HG03095 (cell line): Measurements from ENCODE around the gene KPNA4.
"Not testable (repeated sequence)": the region's sequence is repeated elsewhere in the genome, so short reads cannot be mapped to it uniquely, and the experiment has no call there.

Experiments
- ATAC-seq: cut with Tn5 transposase; IDR thresholded peaks from one replicate; pipeline ENCODE4 v1.9.1; 2021; ENCODE audit warnings: moderate library complexity; ENCODE audit not compliant: unreplicated experiment

Gene KPNA4, protein sequence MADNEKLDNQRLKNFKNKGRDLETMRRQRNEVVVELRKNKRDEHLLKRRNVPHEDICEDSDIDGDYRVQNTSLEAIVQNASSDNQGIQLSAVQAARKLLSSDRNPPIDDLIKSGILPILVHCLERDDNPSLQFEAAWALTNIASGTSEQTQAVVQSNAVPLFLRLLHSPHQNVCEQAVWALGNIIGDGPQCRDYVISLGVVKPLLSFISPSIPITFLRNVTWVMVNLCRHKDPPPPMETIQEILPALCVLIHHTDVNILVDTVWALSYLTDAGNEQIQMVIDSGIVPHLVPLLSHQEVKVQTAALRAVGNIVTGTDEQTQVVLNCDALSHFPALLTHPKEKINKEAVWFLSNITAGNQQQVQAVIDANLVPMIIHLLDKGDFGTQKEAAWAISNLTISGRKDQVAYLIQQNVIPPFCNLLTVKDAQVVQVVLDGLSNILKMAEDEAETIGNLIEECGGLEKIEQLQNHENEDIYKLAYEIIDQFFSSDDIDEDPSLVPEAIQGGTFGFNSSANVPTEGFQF

GRCh38 chr3:160565442-160566403, at the start of gene KPNA4:
Gene KPNA4, minus strand, starts transcription at chr3:160565571. Its CDS starts 289 bp downstream, at chr3:160565282.
- ATAC-seq = peak; percentile 91

- no peak for ATAC-seq
Measured at GRCh38 chr3:160613661-160614060, 48.3 kb upstream of the KPNA4 start.

- no peak for ATAC-seq
Measured at GRCh38 chr3:160612386-160613075, 47.2 kb upstream of the KPNA4 start.

GRCh38 chr3:160611141-160611540, 45.8 kb upstream of the KPNA4 start:
- ATAC-seq = no peak

- ATAC-seq = no peak
Measured at GRCh38 chr3:160608870-160609269, 43.5 kb upstream of the KPNA4 start.

DNA sequence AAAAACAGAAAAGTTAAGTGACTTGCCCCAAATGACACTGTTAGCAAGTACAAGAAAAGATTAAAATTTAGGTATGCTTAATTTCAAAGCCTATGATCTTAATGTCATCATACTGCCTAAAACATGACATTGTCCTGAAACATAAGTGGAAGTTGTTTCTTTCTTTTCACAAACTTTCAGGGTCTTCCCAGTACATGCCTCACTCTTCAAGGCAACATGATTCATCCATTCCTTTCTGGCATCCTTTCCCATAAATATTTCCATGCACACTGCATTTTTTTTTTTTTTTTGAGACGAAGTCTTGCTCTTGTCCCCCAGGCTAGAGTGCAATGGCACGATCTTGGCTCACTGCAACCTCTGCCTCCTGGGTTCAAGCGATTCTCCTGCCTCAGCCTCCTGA, 42.5 kb upstream of the KPNA4 start:
- ATAC-seq = no peak

- ATAC-seq = no peak
Measured at GRCh38 chr3:160605315-160605714, 39.9 kb upstream of the KPNA4 start.

DNA sequence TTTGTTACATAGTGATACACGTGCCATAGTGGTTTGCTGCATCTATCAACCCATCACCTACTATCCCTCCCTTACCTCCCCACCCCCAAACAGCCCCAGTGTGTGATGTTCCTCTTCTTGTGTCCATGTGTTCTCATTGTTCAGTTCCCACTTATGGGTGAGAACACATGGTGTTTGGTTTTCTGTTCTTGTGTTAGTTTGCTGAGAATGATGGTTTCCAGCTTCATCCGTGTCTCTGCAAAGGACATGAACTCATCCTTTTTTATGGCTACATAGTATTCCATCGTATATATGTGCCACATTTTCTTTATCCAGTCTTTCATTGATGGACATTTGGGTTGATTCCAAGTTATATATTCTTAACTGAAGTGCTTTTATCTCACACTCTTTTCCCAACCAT, 38.5 kb upstream of the KPNA4 start:
- not testable (repeated sequence) for ATAC-seq

DNA sequence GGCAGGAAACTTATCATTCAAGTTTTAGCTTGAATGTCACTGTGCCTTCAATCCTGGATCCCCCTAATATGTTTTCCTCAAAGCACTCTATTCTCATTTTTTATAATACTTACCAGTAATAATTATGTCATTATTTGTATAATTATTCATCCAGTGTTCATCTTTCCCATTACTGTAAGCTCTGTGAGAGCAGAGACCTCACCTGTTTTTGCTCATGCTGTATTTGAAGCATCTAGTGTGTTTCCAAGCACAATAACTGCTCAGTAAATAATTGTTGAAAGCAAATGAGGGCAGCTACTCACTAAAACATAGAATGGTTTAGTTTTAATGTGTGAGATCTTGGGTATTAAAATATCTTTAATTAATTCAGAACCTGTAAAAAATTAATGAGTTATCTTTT, 36.9 kb upstream of the KPNA4 start:
- no peak for ATAC-seq

DNA sequence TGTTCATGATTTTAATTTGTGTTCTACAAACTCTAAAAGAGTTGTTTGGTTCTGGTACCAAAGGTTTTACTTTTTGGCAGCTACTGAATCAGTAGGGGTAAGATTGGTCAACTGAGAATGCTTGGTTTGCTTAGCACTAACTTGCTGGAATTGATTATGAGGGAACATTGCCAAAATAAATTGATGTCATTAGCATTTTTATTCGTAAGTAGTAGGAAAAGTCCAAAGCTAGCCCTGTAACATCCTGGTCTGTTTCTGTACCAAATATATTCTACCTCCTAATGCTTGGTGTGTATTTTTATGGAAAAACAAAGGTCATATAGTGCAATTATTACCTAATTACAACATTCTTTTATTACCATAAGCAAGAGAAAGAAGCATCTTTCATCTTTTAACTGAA, 35.9 kb upstream of the KPNA4 start:
- no peak for ATAC-seq

DNA sequence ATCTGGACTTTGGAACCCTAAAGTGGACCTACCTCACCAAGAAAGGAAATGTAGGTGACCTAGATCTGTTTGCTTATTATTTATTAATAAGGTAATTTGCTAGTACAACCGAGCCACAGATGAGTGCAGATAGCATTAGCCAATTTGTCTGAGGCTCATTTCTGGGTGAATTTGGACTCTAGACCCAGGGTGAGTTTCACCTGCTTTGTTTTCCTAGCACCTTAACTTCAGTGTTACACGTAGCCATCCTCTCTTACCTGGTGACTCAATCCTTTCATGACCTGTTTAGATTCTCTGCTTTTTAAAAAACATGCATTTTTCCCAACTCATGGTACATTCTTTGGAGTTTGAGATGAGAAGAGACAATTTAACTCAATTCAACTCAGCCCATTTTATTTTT, 33.5 kb upstream of the KPNA4 start:
- ATAC-seq = no peak

DNA sequence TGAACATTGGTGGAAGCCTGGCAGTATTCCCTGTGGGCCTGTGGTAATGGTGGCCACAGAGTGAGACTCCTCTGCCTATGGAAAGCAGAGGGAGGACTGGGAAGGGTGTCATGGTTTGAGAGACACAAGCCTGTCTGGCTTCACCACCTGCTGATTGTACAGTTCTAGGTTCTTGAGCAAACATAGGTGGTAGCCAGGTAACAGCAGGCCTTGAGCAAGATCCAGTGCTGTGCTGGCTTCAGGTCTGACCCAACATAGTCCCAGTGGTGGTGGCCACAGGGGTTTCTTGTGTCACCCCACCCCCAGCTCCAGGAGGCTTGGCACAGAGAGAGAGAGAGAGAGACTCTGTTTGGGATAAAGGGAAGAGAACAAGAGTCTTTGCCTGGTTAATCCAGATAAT, 22.7 kb upstream of the KPNA4 start:
- ATAC-seq = no peak

GRCh38 chr3:160587105-160587504, 21.7 kb upstream of the KPNA4 start:
- no peak for ATAC-seq

DNA sequence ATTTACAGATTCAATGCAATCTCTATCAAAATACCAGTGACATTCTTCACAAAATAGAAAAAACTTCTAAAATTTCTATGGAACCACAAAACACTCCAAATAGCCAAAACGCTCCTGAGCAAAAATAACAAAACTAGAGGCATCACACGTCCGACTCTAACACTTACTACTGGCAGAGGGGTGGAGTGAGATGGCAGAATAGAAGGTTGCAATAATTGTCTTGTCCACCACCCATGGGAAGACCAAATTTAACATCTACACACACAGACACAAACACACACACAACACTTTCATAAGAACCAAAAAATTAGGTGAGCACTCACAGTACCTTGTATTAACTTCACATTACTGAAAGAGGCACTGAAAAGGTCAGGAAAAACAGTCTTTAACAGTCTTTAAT, 21.3 kb upstream of the KPNA4 start:
- no peak for ATAC-seq

DNA sequence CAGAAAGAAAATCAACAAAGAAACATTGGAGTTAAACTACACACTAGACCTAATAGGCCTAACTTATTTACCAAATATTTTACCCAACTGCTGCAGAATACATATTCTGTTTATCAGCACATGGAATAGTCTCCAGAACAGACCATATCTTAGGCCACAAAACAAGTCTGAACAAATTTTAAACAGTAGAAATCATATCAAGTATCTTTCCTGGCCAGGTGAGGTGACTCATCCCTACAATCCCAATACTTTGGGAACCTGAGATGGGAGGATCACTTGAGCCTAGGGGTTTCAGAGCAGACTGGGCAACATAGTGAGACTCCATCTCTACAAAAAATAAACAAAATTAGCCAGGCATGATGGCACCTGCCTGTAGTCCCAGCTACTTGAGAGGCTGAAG, 18.1 kb upstream of the KPNA4 start:
- ATAC-seq = no peak

- ATAC-seq = no peak
Measured at GRCh38 chr3:160580938-160581337, 15.6 kb upstream of the KPNA4 start.

DNA sequence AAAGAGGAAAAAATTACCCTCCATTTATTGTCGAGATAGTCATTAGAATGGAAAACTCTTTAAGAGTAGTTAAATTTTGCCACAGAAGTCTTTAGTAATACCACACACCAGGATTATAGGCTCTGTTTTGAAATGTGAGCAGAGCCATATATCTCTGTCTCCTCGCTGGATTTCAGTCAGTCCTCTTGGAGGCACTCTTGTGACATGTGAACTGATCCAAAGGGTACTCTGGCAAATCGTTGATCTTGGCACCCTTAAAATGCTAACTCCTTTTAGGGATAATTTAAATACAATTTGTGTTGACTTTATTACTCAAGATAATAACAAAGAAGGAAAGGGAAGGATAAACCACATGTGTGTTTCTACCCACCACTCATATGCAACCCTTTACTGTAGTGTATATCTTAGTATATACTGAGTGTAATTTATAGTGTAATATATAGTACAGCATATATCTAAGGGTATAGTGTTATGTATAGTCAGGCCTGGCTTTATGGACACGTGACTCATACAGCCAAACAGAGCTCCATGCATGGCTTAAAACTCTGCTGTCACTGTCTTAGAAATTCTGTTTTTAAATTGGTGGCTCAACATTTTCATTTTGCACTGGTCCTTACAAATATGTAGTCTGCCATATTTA, 12.3 kb upstream of the KPNA4 start:
- ATAC-seq = no peak

GRCh38 chr3:160577093-160577492, 11.7 kb upstream of the KPNA4 start:
- no peak for ATAC-seq

DNA sequence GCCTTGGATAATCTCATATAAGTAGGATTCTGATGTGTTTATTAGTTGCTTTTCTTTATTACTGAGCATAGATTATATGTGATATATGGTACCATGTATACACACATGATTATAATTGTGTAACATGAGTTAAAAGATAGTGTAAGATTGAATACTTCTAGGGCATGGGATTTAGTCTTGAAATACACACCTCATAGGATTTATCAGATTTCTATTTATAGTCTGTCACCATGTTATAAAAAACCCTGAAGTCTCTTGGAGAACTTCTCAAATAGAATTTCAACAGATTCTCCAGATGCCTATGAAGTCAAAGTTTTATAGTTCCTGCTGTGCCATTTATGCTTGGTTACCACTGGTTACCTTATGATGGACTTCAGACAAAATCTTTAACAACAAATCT, 11.2 kb upstream of the KPNA4 start:
- no peak for ATAC-seq

GRCh38 chr3:160575589-160575988, 10.2 kb upstream of the KPNA4 start:
- ATAC-seq = no peak

- no peak for ATAC-seq
Measured at GRCh38 chr3:160574636-160575035, 9.3 kb upstream of the KPNA4 start.
